T-helper 2 cell treated with Interferon-gamma antibody and Interleukin-4, amounts not matched to agents 5 μg/mL and 100 μg/mL, for 36 hours (primary cell): ENCODE data around the gene YIPF3.
A peak's percentile ranks its signal among the peaks of the same experiment; 100 is the strongest.

Experiments
- DNase-seq: peaks from one replicate; pipeline ENCODE4 v3.0.0; 2021; ENCODE audit warnings: low spot score
- H3K27ac Mint-ChIP-seq: one replicate; pipeline ENCODE4 v1.8.0; 2021; ENCODE audit warnings: mild to moderate bottlenecking, mixed read lengths
- H3K27me3 Mint-ChIP-seq: one replicate; pipeline ENCODE4 v1.8.0; 2021; ENCODE audit warnings: low read depth, mixed read lengths
- H3K36me3 Mint-ChIP-seq: one replicate; pipeline ENCODE4 v1.8.0; 2021; ENCODE audit warnings: low read depth, mixed read lengths
- H3K4me1 Mint-ChIP-seq: one replicate; pipeline ENCODE4 v1.8.0; 2021; ENCODE audit warnings: low read depth, mixed read lengths
- H3K4me3 Mint-ChIP-seq: one replicate; pipeline ENCODE4 v1.8.0; 2022; ENCODE audit warnings: mild to moderate bottlenecking, moderate library complexity, mixed read lengths
- H3K9me3 Mint-ChIP-seq: one replicate; pipeline ENCODE4 v1.8.0; 2021; ENCODE audit warnings: mixed read lengths

YIPF3 gene

GRCh38 chr6:43492673-43493072 is 24.1 kb downstream of the YIPF3 start:
- DNase-seq = no peak
- Mint-ChIP-seq H3K27ac (no peak overlapping the region), H3K27me3 (no peaks in the 10 kb centered on the region), H3K36me3 (no peaks in the 10 kb centered on the region), H3K9me3 (no peaks in the 10 kb centered on the region), H3K4me3 (no peak overlapping the region), H3K4me1 (peaks cover 6% of the 10 kb centered on the region)

DNA sequence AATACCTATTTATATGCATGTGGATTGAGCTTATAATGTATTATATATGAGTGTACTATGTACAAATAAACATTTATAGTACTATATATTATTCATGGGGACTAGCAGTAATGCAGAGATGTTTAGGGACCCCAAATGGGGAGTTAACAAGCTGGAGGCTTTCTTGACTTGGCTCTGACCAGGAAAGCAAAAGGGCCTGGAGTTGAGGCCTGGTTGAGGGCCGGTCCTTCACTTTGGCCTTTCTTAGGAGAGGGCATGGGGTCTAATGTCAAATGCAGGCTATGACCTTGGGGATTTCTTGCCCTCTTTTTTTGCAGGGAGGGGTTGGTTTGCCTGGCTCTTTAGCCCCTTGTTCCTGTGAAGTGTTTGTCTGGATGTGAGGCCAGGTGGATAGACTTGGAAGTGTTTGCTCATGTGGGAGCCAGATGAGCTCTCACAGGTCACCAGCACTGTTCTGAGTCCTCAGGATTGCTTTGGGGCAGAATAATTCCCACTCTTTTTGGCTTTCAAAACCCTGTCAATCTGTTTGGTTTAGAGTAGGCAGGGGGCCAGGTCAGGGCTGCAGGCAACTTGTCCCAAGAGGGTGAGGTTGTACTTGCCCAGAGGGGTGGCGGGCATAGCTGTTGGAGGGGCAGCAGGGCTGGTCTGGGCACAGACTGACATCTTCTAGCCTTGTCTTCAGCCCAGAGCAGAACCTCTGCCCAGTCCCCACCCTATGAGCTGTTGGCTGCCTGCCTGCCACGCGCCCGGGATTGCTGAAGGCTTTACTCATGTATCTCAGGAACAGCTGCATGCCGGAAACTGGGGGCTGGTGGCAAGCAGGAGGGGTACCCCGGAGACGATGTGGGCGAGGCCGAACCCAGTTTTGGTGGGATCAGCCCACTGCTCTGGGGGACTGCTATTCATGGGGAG is 24.7 kb downstream of the YIPF3 start:
- Mint-ChIP-seq H3K27ac (no peak overlapping the region), H3K4me3 (no peak overlapping the region), H3K9me3 (no peaks in the 10 kb centered on the region), H3K4me1 (peaks cover 6% of the 10 kb centered on the region), H3K36me3 (no peaks in the 10 kb centered on the region), H3K27me3 (no peaks in the 10 kb centered on the region)
- no peak for DNase-seq

- no peak overlapping the region for H3K27ac Mint-ChIP-seq
These were observed 26.2 kb downstream of the YIPF3 start for GRCh38 chr6:43490523-43490939.

DNA sequence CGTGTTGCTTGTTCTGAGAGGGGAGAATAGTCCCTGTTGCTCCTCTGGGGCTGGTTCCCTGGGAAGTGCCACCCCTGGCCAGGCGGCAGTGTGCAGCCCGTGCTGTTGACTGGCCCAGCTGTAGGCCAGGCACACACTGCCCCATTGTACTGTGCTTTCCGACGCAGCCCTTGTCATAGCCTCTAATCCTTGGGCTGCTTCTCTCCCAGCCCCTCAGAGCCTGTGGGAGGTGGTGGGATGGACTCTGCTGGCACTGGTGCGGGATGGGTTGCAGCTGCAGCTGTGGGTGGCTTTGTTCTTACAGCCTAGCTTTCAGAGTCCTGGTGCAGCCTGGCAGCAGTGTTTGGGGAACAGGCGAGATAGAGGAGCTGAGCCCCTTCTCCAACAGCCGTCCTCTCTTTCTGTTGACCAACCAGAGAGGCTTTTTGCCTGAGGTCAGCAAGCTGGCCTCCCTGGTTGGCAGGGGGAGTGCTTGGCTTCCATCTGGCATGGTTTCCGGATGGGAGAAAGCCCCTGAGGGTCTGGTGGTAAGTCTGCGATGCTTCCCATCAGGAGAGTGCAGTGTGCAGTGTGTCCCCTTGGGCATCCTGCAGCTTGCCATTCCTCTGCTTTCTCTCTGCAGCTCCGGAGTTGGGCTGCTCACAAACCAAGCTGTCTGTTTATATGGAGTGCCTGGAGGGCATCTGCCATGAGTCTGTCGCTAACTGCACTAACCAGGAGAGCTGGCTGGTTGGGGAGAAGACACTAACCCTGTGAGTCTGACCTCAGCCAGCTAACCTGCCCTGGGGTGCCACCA is 27.3 kb downstream of the YIPF3 start:
- no peak for DNase-seq
- Mint-ChIP-seq H3K4me1 (no peaks in the 10 kb centered on the region), H3K4me3 (no peak overlapping the region), H3K36me3 (no peaks in the 10 kb centered on the region), H3K9me3 (no peaks in the 10 kb centered on the region), H3K27ac (no peak overlapping the region), H3K27me3 (no peaks in the 10 kb centered on the region)

More at GRCh38 chr6:43490523-43490939, 26.2 kb downstream of the YIPF3 start:
- Mint-ChIP-seq H3K4me1 (peaks cover 5% of the 10 kb centered on the region), H3K9me3 (no peaks in the 10 kb centered on the region), H3K27me3 (no peaks in the 10 kb centered on the region), H3K4me3 (no peak overlapping the region), H3K36me3 (no peaks in the 10 kb centered on the region)
- DNase-seq = no peak

GRCh38 chr6:43488667-43489276 is 28.0 kb downstream of the YIPF3 start:
- no peak overlapping the region for H3K27ac Mint-ChIP-seq
- no peaks in the 10 kb centered on the region for H3K36me3 Mint-ChIP-seq

GRCh38 chr6:43481591-43482236 is 35.0 kb downstream of the YIPF3 start:
- no peak for DNase-seq
- H3K36me3 Mint-ChIP-seq = no peaks in the 10 kb centered on the region
- no peak overlapping the region for H3K27ac Mint-ChIP-seq
- no peaks in the 10 kb centered on the region for H3K27me3 Mint-ChIP-seq
- H3K4me1 Mint-ChIP-seq = peaks cover 19% of the 10 kb centered on the region
- no peak overlapping the region for H3K4me3 Mint-ChIP-seq
- H3K9me3 Mint-ChIP-seq = no peaks in the 10 kb centered on the region

More at GRCh38 chr6:43488667-43489276, 28.0 kb downstream of the YIPF3 start:
- Mint-ChIP-seq H3K27me3 (no peaks in the 10 kb centered on the region), H3K9me3 (no peaks in the 10 kb centered on the region), H3K4me1 (no peaks in the 10 kb centered on the region), H3K4me3 (no peak overlapping the region)
- DNase-seq = no peak

DNA sequence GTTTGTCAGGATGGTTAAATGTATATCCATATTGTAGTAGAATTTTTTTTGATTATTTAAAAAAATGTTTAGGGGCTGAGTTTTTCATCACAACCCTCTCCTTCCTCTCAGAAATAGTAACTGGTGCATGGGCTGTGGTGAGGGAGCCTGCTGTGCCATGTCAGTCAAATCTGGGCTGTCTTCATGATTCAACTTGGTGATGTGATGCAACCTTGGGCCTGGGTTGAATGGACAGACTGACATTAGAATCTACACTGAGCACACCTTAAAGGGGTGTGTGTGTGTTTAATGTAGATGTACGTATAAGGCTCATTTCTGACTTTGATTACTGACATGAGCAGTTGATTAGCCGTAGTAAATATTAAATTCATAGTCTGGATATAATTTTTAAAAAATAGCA is 35.7 kb downstream of the YIPF3 start:
- no peaks in the 10 kb centered on the region for H3K9me3 Mint-ChIP-seq
- H3K36me3 Mint-ChIP-seq = no peaks in the 10 kb centered on the region
- peaks cover 21% of the 10 kb centered on the region for H3K4me1 Mint-ChIP-seq
- H3K27ac Mint-ChIP-seq = no peak overlapping the region
- no peaks in the 10 kb centered on the region for H3K27me3 Mint-ChIP-seq
- DNase-seq = no peak
- no peak overlapping the region for H3K4me3 Mint-ChIP-seq

DNA sequence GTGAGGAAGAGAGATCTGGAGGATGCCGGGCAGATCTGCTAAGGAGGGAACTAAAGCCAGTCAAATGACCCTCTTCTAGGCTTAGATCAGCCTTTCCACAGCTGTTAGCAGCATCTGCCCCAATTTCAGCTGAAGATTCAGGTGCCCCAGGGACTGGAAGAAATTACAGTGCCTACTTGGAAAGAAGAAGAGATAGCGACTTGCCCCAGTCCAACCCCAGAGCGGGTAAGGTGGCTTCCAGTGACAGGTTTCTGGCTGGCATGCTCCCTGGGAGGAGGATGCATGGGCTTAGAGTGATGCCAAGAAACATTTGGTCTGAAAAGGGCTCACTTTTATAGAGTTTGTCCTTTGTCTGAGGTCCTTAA is 38.7 kb downstream of the YIPF3 start:
- H3K4me3 Mint-ChIP-seq = peak overlapping the region; percentile 95
- H3K4me1 Mint-ChIP-seq = peaks cover 21% of the 10 kb centered on the region
- H3K27ac Mint-ChIP-seq = peak overlapping the region; percentile 93
- no peaks in the 10 kb centered on the region for H3K9me3 Mint-ChIP-seq
- no peaks in the 10 kb centered on the region for H3K36me3 Mint-ChIP-seq
- peak; percentile 6 for DNase-seq
- no peaks in the 10 kb centered on the region for H3K27me3 Mint-ChIP-seq

- Mint-ChIP-seq H3K4me1 (peaks cover 21% of the 10 kb centered on the region), H3K27ac (peak within 1 kb of the TSS; percentile 93), H3K4me3 (peak within 1 kb of the TSS; percentile 95), H3K9me3 (no peaks in the 10 kb centered on the region), H3K27me3 (no peaks in the 10 kb centered on the region), H3K36me3 (no peaks in the 10 kb centered on the region)
- peak; percentile 93 for DNase-seq
These were observed 39.3 kb downstream of the YIPF3 start, which contains the start of gene TJAP1 for GRCh38 chr6:43477235-43478007. Gene TJAP1, plus strand, starts transcription at chr6:43477570. Its CDS starts 21,432 bp downstream, at chr6:43499002.

DNA sequence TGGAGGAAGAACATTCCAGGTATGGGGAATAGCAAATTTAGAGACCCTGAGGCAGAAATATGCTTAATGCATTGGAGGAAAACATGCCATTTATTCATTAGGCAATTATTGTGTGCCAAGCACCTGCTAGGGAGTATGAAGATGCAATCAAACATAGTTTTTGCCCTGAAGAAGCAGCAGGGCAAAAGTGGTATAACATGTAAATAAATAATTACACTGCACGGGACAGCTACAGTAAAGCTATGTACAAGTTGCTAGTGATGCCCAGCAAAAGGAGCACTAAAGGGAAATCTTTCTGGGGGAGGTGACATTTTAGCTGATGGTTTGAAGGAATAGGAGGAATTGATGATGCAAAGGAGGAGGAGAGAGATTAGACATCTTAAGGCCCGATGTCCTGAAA is 40.0 kb downstream of the YIPF3 start:
- peak overlapping the region; percentile 95 for H3K4me3 Mint-ChIP-seq
- no peaks in the 10 kb centered on the region for H3K27me3 Mint-ChIP-seq
- H3K4me1 Mint-ChIP-seq = peaks cover 20% of the 10 kb centered on the region
- no peak for DNase-seq
- H3K9me3 Mint-ChIP-seq = no peaks in the 10 kb centered on the region
- peak overlapping the region; percentile 93 for H3K27ac Mint-ChIP-seq
- no peaks in the 10 kb centered on the region for H3K36me3 Mint-ChIP-seq

DNA sequence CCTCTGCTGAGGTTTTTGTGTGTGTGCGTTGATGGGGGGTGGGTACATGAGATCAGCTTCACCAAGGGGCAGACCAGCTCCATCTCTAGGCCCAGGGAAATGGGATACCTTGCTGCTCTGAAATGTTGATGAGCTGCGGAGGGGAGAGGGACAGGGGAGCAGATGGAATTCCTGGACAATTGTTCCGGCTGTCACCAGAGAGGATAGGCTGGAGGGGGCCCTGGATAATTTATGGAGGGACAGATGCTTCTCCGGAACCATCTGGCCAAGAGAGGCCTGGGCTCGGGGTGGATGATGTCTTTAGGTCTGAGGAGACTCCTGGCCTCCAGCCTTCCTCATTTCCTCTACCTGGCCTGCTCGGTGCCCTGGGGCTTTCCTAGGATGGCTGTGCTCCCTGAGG is 41.2 kb downstream of the YIPF3 start:
- peaks cover 18% of the 10 kb centered on the region for H3K4me1 Mint-ChIP-seq
- H3K27me3 Mint-ChIP-seq = peaks cover 5% of the 10 kb centered on the region
- H3K9me3 Mint-ChIP-seq = no peaks in the 10 kb centered on the region
- no peak for DNase-seq
- H3K4me3 Mint-ChIP-seq = no peak overlapping the region
- no peak overlapping the region for H3K27ac Mint-ChIP-seq
- H3K36me3 Mint-ChIP-seq = no peaks in the 10 kb centered on the region

- DNase-seq = no peak
- Mint-ChIP-seq H3K27me3 (peaks cover 11% of the 10 kb centered on the region), H3K9me3 (no peaks in the 10 kb centered on the region), H3K4me1 (peaks cover 8% of the 10 kb centered on the region), H3K36me3 (no peaks in the 10 kb centered on the region), H3K27ac (no peak overlapping the region), H3K4me3 (no peak overlapping the region)
These were observed 44.2 kb downstream of the YIPF3 start for GRCh38 chr6:43472515-43472914.

- Mint-ChIP-seq H3K27ac (no peak overlapping the region), H3K27me3 (peaks cover 17% of the 10 kb centered on the region)
These were observed 45.3 kb downstream of the YIPF3 start for GRCh38 chr6:43471399-43471798.

More at GRCh38 chr6:43471399-43471798, 45.3 kb downstream of the YIPF3 start:
- no peaks in the 10 kb centered on the region for H3K36me3 Mint-ChIP-seq
- no peak for DNase-seq
- no peaks in the 10 kb centered on the region for H3K4me1 Mint-ChIP-seq
- no peaks in the 10 kb centered on the region for H3K9me3 Mint-ChIP-seq
- H3K4me3 Mint-ChIP-seq = no peak overlapping the region
